NCI-H345 treated with DMSO at 0.1 percent for 48 hours (cell line): ENCODE data around the gene CABP2.
"Not testable (repeated sequence)": the region's sequence is repeated elsewhere in the genome, so short reads cannot be mapped to it uniquely, and the experiment has no call there.

Experiments used
- DNase-seq: peaks from one replicate; lab custom pipeline; 2025; ENCODE audit not compliant: unreplicated experiment; lab: John Stamatoyannopoulos, UW

The CABP2 gene

GRCh38 chr11:67477344-67478050 is 45.7 kb downstream of the CABP2 start:
- not testable (repeated sequence) for DNase-seq

DNA sequence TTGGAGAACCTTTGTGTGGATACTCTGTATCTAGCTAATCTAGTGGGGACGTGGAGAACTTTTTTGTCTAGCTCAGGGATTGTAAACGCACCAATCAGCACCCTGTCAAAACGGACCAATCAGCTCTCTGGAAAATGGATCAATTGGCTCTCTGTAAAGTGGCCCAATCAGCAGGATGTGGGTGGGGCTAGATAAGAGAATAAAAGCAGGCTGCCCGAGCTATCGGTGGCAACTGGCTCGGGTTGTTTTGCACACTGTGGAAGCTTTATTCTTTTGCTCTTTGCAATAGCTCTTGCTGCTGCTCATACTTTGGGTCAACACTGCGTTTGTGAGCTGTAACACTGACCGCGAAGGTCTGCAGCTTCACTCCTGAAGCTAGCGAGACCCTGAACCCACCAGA is 46.6 kb downstream of the CABP2 start:
- DNase-seq: not testable (repeated sequence)

DNA sequence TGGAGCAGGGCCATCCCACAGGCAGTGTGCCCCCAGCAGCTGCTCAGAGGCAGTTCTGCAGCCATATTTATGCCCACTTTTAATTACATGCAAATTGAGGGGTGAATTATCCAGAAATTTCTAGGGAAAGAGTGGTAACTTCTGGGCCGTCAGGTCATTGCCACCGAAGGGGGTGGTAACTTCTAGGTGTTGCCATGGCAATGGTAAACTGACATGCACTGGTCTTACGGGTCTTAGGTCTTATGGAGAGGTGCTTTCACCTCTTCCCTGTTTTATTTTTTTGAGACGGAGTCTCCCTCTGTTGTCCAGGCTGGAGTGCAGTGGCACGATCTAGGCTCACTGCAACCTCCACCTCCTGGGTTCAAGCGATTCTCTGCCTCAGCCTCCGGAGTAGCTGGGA is 50.4 kb downstream of the CABP2 start:
- no peak for DNase-seq

GRCh38 chr11:67470337-67471002 is 52.8 kb downstream of the CABP2 start:
- no peak for DNase-seq

DNA sequence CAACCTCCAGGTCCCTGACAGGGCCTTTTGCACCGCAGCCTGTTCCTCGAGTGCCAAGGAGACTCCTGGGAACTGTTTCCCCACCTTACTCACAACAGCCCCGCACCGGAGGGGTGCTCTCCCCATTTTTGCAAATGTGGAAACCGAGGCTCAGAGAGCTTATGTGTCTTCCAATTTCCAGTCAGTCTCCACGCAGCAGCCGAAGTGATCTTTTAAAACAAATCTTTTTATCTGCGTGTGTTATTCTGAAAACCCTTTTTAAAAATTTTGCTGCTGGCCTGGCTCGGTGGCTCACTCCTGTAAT is 53.8 kb downstream of the CABP2 start:
- DNase-seq: peak; percentile 67
